Prostate gland (tissue), 2 donors: Measurements from ENCODE around the gene PACC1. TPM values are rescaled to one million over a fixed set of nuclear protein-coding genes. Genes with fewer than 3 reads are reported as not detected.
A peak's percentile ranks its signal among the peaks of the same experiment; 100 is the strongest.

Experiments
- DNase-seq: peaks from one replicate; pipeline ENCODE4 v3.0.0-alpha.2; 2019; ENCODE audit warnings: low spot score
- H3K27ac ChIP-seq, 2 donors: fragments of 200-600 bp; sonication (generic); 2 replicates each; pipeline ENCODE4 v1.5.1; 2017 to 2019
- H3K27me3 ChIP-seq: fragments of 200-600 bp; sonication (generic); replicated peaks from 2 replicates; pipeline ENCODE4 v1.5.1; 2019; ENCODE audit not compliant: insufficient read depth
- H3K36me3 ChIP-seq, 2 donors: fragments of 200-600 bp; sonication (generic); 1 replicate in 1 of 2; 2 replicates in 1 of 2; pipeline versions ENCODE4 v1.5.1 to v1.8.1; 2017 to 2019
- H3K4me1 ChIP-seq: fragments of 200-600 bp; sonication (generic); replicated peaks from 2 replicates; pipeline ENCODE4 v1.5.1; 2019
- H3K4me3 ChIP-seq, 2 donors: fragments of 200-600 bp; sonication (generic); 2 replicates each; pipeline ENCODE4 v1.5.1; 2017 to 2019
- H3K9me3 ChIP-seq: fragments of 200-600 bp; sonication (generic); 2 replicates; pipeline ENCODE4 v1.5.1; 2017
- CTCF ChIP-seq, 4 experiments: fragments of 200-600 bp in 2 of 4; fragments of 450-650 bp in 2 of 4; sonication (generic) in 2 of 4; IDR thresholded peaks; 1 replicate in 3 of 4; 2 replicates in 1 of 4; pipeline ENCODE4 v1.5.1; 2016 to 2019; ENCODE audit warnings: antibody characterized with exemption in 4 of 4, mild to moderate bottlenecking in 2 of 4, moderate library complexity in 2 of 4
- POLR2A ChIP-seq: fragments of 450-650 bp; IDR thresholded peaks from one replicate; pipeline ENCODE4 v1.6.1; 2016; ENCODE audit warnings: antibody characterized with exemption, mild to moderate bottlenecking
- POLR2AphosphoS5 ChIP-seq: sonication (generic); formaldehyde crosslinking; IDR thresholded peaks from one replicate; pipeline ENCODE4 v1.6.1; 2017; ENCODE audit warnings: antibody characterized with exemption
- WGBS: methylation state at CpG from one replicate; pipeline ENCODE4 v1.1.5; 2018; 5-methylcytosine and 5-hydroxymethylcytosine counted together
- intact Hi-C: fragments of 100-400 bp; cut with DNase I; formaldehyde crosslinking; loops from one replicate; pipeline ENCODE4 v1.14.2; 2022
- total RNA-seq, 2 donors: library from RNA; depleted of rRNA; stranded (reverse); fragments of >200 nt; gene quantifications; one replicate each; pipeline ENCODE4 v1.1.0, GENCODE V29; 2016

Gene PACC1
- total RNA-seq, 2 donors from 2014 or later = 5.6 to 6.4 TPM

- WGBS = 60% methylated on average over 3 of the region's 3 CpGs
- no peaks in the 10 kb centered on the region for H3K36me3 ChIP-seq
- H3K27me3 ChIP-seq = no peaks in the 10 kb centered on the region
- intact Hi-C loops = no loop called here
- H3K27ac ChIP-seq = peak overlapping the region in 1 of 2 donors; percentile 42
- peaks cover 10% of the 10 kb centered on the region for H3K4me1 ChIP-seq
- H3K4me3 ChIP-seq = no peak overlapping the region
- TF ChIP-seq POLR2A (no peak), POLR2AphosphoS5 (no peak), CTCF (IDR thresholded peaks at IDR 0.05) (no peak)
- no peaks in the 10 kb centered on the region for H3K9me3 ChIP-seq
- DNase-seq = no peak
Observed at GRCh38 chr1:212430955-212431394, 16.3 kb upstream of the PACC1 start.

- WGBS = 85% methylated on average over 2 of the region's 2 CpGs
- intact Hi-C loops = no loop called here
- no peak for TF ChIP-seq CTCF (IDR thresholded peaks at IDR 0.05)
- no peak for TF ChIP-seq POLR2A
- TF ChIP-seq POLR2AphosphoS5 = no peak
- Histone ChIP-seq H3K27ac (no peak overlapping the region), H3K4me3 (no peak overlapping the region), H3K4me1 (peaks cover 10% of the 10 kb centered on the region), H3K27me3 (no peaks in the 10 kb centered on the region), H3K9me3 (no peaks in the 10 kb centered on the region), H3K36me3 (no peaks in the 10 kb centered on the region)
- no peak for DNase-seq
Observed at GRCh38 chr1:212430416-212430815, 15.7 kb upstream of the PACC1 start.

GRCh38 chr1:212428496-212428895 is 13.8 kb upstream of the PACC1 start:
- no peaks in the 10 kb centered on the region for H3K27me3 ChIP-seq
- H3K27ac ChIP-seq = no peak overlapping the region
- WGBS = 74% methylated on average over 5 of the region's 5 CpGs
- peaks cover 5% of the 10 kb centered on the region for H3K4me1 ChIP-seq
- no peak for DNase-seq
- no peak overlapping the region for H3K4me3 ChIP-seq
- intact Hi-C loops = no loop called here
- H3K36me3 ChIP-seq = no peaks in the 10 kb centered on the region
- no peaks in the 10 kb centered on the region for H3K9me3 ChIP-seq
- TF ChIP-seq CTCF (IDR thresholded peaks at IDR 0.05) (no peak), POLR2A (no peak)

GRCh38 chr1:212423879-212424278 is 9.2 kb upstream of the PACC1 start:
- Histone ChIP-seq H3K36me3 (no peaks in the 10 kb centered on the region), H3K27ac (no peak overlapping the region), H3K9me3 (no peaks in the 10 kb centered on the region), H3K27me3 (no peaks in the 10 kb centered on the region), H3K4me1 (no peaks in the 10 kb centered on the region), H3K4me3 (no peak overlapping the region)
- 79% methylated on average over 3 of the region's 3 CpGs for WGBS
- DNase-seq = no peak
- intact Hi-C loops = no loop called here
- TF ChIP-seq CTCF (IDR thresholded peaks at IDR 0.05) = no peak
- no peak for TF ChIP-seq POLR2A
- no peak for TF ChIP-seq POLR2AphosphoS5

GRCh38 chr1:212421165-212421564 is 6.5 kb upstream of the PACC1 start:
- 74% methylated on average over 2 of the region's 2 CpGs for WGBS
- H3K27me3 ChIP-seq = no peaks in the 10 kb centered on the region
- intact Hi-C loops = no loop called here
- H3K4me1 ChIP-seq = no peaks in the 10 kb centered on the region
- no peak overlapping the region for H3K4me3 ChIP-seq
- TF ChIP-seq POLR2AphosphoS5 (no peak), CTCF (IDR thresholded peaks at IDR 0.05) (no peak), POLR2A (no peak)
- no peaks in the 10 kb centered on the region for H3K36me3 ChIP-seq
- H3K9me3 ChIP-seq = no peaks in the 10 kb centered on the region
- no peak for DNase-seq
- no peak overlapping the region for H3K27ac ChIP-seq
